ENCODE results near the gene TMEM266.

DNA sequence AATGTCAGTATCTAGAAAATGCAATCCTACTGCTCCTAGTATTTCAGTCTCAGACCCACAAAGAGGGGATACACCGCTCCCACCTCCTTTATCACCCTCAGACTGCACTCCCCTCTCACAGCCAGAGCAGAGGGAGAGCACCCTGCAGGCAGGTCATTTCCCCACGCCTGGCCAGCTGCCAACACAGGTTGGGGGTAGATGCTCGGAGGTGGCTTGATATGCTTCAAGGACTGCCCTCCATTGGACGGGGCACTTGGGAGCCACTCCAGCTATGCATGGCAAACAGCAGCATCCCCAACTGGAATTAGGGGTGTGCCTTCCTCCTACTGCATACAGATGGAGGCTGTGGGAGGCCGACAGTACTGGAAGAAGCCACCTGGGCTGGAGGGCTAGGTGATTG, 41.9 kb downstream of the TMEM266 start:
- no peak for TF ChIP-seq YY1 (IDR thresholded peaks at IDR 0.05; ENCODE audit: insufficient read depth, insufficient read length)
- no peak for TF ChIP-seq ZNF274 (IDR thresholded peaks at IDR 0.05; ENCODE audit: low read depth, low read length)
